Measurements from ENCODE around the gene C15orf40.

Gene C15orf40

DNA sequence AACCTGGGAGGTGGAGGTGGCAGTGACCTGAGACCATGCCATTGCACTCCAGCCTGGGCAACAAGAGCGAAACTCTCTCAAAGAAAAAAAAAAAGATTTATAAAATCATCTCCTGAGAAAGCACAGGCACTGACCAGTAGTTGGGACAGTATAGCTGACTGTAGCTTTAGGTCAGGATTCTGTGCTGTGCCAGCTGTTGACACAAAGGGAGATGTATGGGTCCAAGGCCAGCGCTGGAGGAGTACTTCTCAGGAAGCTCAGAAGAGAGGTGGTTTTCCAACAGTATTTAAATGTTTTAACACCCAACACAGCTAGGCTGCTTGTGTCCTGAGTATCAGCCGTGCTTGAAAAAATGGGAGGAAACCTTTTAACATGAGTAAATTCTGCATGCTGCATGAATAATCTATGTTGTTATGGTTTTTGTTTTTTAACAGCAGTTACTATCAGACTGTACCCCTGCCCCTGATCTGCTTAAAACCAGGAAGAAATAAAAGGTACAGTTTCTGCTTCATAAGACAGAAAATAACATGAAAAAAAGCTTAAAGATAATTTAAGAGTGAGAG lies 18.9 kb downstream of the C15orf40 start:
- no peak for DNase-seq

DNA sequence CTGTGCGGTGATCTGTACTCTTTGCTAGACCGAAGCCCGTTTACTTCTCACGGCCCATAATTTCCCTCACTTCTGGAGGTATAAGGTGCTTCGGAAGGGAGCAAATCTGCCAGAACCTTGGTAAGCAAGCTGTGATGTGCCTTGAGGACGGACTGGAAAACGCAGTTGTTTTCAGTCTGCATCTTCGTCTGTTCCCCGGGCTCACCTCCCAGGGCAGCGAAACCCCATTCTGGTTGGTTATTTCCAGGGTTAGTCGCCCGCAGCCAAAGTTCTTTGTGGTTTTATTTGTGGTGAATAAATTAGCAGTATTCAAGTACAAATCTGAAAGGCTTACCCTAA lies 25.0 kb downstream of the C15orf40 start:
- DNase-seq: no peak

DNA sequence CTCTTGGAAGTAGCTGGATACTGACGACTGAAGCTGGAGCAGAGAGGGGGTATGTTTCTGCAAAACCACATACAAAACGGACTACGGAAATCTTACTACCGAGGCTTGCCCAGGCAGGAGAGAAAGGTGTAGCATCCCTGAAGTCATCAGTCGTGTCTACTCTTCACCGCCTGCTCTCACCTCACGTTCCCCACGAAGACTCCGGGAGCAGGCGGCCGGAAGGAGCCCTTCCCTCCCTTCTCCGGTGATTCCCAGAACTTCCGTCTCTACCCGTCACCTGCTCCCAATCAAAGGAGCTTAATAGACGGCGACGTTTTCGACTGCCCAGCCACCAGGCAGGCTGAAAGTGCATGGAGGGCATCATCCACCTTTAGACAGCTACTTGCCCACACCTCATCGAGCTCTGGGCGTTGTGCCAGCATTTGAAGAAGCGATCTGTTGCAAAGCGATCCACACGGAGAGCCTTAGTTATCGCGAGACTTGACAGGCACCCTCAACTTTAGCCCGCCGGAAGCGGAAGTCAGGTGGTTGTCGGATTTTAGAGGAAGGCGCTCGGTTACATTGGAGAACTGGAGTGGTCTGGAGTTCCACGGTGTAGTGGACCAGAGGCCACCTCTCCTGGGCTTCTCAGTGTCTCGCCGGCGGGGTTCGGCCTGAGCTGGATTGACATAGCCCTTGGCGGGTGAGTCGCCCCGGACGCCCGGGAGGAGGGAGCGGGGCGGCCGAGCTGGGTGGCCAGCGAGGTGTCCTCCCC lies 25.6 kb downstream of the C15orf40 start, which contains the start of gene RAMAC:
TSS of gene RAMAC (plus strand) at position 523 of the 754 bp plus-strand sequence. CDS start 2,809 bp downstream, outside the sequence.
- DNase-seq: peak; percentile 90

- DNase-seq: no peak
Measured at GRCh38 chr15:82980981-82981380, 30.5 kb downstream of the C15orf40 start.

- no peak for DNase-seq
Measured at GRCh38 chr15:82979726-82980125, 31.7 kb downstream of the C15orf40 start.

DNA sequence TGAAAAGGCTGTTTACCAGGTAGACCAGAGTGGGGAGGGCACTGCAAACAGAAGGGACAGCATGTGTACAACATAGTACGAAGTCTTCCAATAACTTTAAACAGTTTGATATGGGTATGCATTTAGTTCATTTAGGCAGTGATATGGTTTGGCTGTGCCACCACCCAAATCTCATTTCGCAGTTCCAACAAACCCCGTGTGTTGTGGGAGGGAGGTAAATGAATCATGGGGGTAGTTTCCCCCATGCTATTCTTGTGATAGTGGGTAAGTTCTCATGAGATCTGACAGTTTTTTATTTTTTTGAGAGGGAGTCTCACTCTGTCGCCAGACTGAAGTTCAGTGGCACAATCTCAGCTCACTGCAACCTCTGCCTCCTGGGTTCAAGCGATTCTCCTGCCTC lies 33.0 kb downstream of the C15orf40 start:
- DNase-seq: no peak

- no peak for DNase-seq
Measured at GRCh38 chr15:82977076-82977475, 34.4 kb downstream of the C15orf40 start.

DNA sequence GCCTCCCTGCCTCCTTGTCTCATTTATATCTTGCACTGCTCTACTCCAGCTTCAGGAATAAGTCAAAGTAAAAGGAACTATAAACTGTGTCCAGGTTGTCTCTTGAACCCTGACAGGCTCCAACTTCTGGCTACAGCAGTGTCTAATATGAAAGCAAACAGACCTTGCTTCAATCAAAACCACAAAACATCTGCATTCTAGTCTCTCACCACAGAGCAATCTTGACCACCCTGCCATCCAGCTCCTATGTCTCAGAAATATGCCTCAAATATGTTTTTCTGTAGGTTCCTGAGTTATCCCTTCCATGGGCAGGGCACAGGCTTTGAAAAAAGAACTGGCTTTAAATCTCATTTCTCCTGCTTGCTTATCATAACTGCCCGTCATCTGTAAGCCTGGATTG lies 38.4 kb downstream of the C15orf40 start:
- no peak for DNase-seq

- no peak for DNase-seq
Measured at GRCh38 chr15:82971218-82971984, 40.0 kb downstream of the C15orf40 start.

DNA sequence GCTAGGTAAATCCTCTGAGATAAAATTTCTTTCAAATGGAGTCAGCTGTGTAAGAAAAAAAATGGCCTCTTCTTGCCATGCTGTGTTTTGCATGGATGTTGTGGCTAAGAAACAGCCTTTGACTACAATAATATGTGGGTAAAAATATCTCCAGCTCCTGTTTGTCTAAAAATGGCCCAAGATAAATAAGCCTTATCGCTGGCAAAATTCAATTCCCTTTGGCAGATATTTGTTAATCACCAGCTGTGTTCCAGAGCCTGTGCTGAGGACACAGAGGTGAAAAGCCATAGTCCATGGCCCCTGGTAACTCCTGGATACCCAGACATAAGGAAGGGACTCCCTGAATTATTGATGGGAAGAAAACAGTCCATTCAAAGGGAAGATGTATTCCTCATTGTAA lies 40.7 kb downstream of the C15orf40 start:
- no peak for DNase-seq

DNA sequence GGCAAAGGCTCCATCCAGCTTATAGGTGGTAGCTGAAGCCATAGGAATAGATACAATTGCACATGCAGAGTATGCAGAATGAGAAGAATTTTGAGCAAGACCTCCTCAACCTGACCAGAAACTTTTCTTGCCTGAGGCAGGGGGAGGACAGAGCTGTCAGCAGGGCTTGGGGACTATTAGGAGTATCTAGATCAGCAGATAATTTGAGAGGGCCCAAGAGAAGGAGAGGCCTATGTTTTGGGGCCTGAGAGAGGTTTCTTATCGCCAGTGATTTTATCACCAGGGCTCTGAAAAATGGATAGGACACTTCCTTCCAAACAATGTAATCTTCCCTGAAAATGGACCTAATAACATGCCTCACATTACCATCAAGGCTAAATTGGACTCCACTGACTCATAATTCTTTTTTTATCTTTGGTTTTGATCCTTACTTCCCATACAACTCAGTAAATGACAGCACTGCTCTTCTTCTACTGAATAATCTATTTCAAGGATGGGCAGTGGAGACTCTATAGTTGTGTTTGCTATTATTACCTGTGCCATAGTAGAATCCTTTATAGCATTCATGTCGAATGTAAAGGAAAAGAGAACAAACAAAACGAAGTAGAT lies 41.3 kb downstream of the C15orf40 start:
- DNase-seq: no peak

DNA sequence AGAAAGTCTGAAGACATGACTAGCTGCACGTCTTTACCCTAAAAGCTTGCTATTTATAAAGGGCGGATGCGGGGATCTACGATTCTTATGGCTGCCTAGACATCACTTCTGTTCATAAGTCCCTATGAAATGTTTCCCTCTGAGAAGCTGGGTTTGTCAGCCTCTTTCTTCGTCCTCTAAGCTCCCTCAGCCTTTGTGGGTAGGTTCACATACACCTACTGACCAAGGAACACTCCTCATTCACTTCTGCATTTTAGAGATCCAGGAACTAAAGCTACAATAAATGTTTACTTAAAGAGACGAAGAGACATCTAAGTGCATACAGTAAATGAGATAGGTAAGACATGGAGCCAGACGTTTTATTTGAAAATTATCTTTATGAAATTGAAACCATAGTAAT lies 42.1 kb downstream of the C15orf40 start:
- DNase-seq: no peak

DNA sequence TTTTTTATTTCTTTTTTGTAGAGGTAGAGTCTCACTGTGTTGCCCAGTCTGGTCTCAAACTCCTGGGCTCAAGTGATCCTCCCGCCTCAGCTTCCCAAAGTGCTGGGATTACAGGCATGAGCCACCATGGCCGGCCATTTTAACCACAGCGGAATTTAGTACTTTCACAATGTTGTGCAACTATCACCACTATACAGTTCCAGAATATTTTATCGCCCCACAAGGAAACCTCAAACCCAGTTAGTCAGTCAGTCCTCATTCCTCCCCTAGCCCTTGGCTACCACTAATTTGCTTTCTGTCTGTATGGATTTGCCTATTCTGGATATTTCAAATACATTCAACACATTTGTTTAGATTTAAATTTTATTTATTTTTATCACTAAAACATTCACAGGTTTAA lies 43.4 kb downstream of the C15orf40 start:
- DNase-seq: no peak

- DNase-seq: no peak
Measured at GRCh38 chr15:82966671-82967071, 44.8 kb downstream of the C15orf40 start.

- no peak for DNase-seq
Measured at GRCh38 chr15:82964890-82965289, 46.5 kb downstream of the C15orf40 start.

DNA sequence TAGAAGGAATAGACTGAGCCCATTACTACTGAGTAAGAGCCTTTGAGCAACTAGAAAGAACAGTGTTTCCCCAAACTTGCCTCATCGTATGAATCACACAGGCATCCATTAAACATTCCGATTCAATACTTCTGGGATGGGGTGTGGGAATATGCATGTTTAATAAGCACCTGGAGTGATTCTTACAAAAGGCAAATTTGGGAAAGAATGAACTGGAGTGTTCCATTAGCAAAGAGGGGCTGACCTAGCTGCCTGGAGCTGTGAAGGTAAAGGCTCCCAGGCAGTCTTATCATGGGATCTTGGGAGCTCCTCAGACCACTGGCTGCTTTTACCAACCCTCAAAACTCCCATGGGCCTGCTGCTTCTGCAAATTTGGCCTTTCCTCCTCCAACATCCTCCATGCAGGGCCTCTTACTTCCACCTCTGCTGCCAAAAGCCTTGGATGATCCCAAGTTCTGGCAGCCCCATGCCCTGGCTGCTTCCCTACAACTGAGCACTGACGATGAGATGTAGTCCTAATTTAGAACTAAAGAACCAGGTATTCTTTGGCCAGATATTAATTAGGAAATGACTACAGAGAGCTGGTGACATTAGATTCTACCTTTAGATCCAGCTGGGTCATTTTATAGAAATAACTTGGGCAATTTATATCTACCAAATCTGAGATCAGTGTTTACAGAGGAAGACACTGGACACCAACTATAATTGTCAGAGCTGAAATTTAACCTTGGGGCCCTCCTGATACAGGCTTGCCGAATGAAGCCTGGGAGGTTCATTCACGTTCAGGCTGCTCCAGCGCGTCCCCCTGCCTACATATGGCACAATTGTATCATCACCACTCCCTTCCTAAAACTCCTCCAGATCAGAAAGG lies 47.7 kb downstream of the C15orf40 start:
- DNase-seq: no peak

GRCh38 chr15:82960766-82961165 lies 50.7 kb downstream of the C15orf40 start:
- no peak for DNase-seq

GRCh38 chr15:82959423-82959822 lies 52.0 kb downstream of the C15orf40 start:
- no peak for DNase-seq

DNA sequence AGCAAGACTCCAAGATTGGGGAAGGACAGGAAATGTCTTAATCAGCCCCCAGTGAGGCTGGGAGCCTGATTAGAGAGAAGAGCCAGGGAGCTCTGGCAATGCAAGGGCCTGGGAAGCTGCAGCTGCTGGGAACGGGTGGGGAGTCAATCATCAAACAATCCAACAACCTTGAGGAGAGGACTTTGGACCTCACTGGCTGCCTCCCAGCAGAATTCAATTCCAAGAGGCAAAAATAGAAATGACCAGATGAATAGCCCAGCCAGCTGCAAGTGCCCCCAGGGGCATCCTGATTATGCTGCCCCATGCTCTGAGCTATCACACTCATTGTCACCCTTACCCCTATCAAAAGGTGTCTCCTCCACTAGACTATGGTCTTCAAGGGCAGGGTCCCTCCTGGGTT lies 52.8 kb downstream of the C15orf40 start:
- DNase-seq: no peak

- peak; percentile 56 for DNase-seq
Measured at GRCh38 chr15:82952158-82953081, 59.0 kb downstream of the C15orf40 start, which contains the start of gene HOMER2. Gene HOMER2 (minus strand): TSS chr15:82952720. CDS start chr15:82952535, 185 bp downstream.

DNA sequence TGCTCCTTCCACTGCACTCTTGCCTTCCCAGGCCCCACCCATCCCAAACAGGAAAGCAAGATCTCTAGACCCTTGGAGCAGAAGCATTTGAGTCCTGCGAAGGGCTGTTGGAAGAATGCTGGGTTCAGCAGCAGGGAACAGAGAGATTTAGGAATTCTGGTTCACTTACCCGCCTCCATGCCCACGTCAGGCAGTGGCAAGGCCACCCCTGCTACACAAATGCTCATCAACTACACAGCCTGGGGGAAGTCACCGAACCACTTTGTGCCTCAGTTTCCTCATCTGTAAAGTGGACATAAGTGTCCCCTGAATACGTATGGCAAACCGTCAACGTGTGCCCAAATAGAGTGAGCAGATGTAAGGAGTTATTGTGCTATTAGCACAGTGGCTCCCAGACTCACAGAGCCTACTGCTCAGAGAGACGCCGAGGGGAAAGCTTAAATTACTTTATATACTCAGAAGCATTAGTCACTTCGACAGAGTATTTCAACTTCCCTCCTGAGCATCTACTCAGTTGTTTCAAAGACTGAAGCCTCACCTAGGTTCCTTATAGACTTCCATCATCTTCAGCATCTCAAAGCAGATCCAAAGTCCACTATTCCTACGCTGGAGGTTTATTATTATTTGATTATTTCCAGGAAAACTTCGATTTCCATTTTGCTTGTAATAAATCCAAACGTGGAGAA lies 59.8 kb downstream of the C15orf40 start:
- no peak for DNase-seq

All from NCI-H526 treated with DMSO at 0.1 percent for 48 hours (cell line).